ENCODE data around the gene VPREB1. TPM values are rescaled to one million over a fixed set of nuclear protein-coding genes. Genes with fewer than 3 reads are reported as not detected.

Gene VPREB1
- total RNA-seq, 2 experiments from 2014 or later, result 1.7 to 3.6 TPM

GRCh38 chr22:22214819-22215329 lies 29.7 kb upstream of the VPREB1 start:
- no peak for DNase-seq (ENCODE audit: low spot score)
- no peak overlapping the region for H3K4me3 ChIP-seq (ENCODE audit: low read depth, low read length, poor library complexity, severe bottlenecking)
- peaks cover 36% of the 10 kb centered on the region for H3K4me1 ChIP-seq (ENCODE audit: insufficient read depth, low read length, poor library complexity, severe bottlenecking)
- ChIA-PET POLR2A (interaction anchor here (1.4 to 2.8 kb wide), 2 partner anchors 13 to 18 kb away, joined by 5 to 8 read pairs; no protein-coding TSS in a partner anchor), CTCF (ENCODE audit: unreplicated experiment) (no interaction called here)
- intact Hi-C loops (cut with micrococcal nuclease; ENCODE audit: unreplicated experiment), result no loop called here
- no peaks in the 10 kb centered on the region for H3K9me2 ChIP-seq (ENCODE audit: insufficient read depth, low read length)
- TF ChIP-seq CTCF (conservative IDR thresholded peaks at IDR 0.05; ENCODE audit: low read length) (no peak), EZH2phosphoT487 (IDR thresholded peaks at IDR 0.05; ENCODE audit: borderline replicate concordance, low read depth, low read length) (no peak)
- no peak overlapping the region for H3K27ac ChIP-seq (ENCODE audit: low read depth, low read length, poor library complexity, severe bottlenecking)
- no TSS peak for BruUV-seq (replicated peaks)
- H2AFZ ChIP-seq (ENCODE audit: low read length), result peak overlapping the region; percentile 21; the same call in 1 of the 2 replicates
- no peaks in the 10 kb centered on the region for H3K9me3 ChIP-seq (ENCODE audit: low read length)
- H3K4me2 ChIP-seq (ENCODE audit: low read length), result no peak overlapping the region
- H3K79me2 ChIP-seq (ENCODE audit: insufficient read depth, low read depth, low read length), result no peaks in the 10 kb centered on the region
- H4K20me1 ChIP-seq (ENCODE audit: insufficient read depth, low read length), result no peaks in the 10 kb centered on the region
- H3K36me3 ChIP-seq (ENCODE audit: insufficient read depth, low read length), result no peaks in the 10 kb centered on the region

- no peak overlapping the region for H3K27ac ChIP-seq (ENCODE audit: low read depth, low read length, poor library complexity, severe bottlenecking)
- peaks cover 26% of the 10 kb centered on the region for H3K4me1 ChIP-seq (ENCODE audit: insufficient read depth, low read length, poor library complexity, severe bottlenecking)
- H3K4me2 ChIP-seq (ENCODE audit: low read length), result no peak overlapping the region
- DNase-seq (ENCODE audit: low spot score), result no peak
- H3K9me3 ChIP-seq (ENCODE audit: low read length), result no peaks in the 10 kb centered on the region
- H3K79me2 ChIP-seq (ENCODE audit: insufficient read depth, low read depth, low read length), result no peaks in the 10 kb centered on the region
- no peaks in the 10 kb centered on the region for H4K20me1 ChIP-seq (ENCODE audit: insufficient read depth, low read length)
- ChIA-PET CTCF (ENCODE audit: unreplicated experiment) (no interaction called here), POLR2A (interaction anchor here (2.8 kb wide), 1 partner anchor 14 kb away, joined by 8 read pairs; no protein-coding TSS in a partner anchor)
- H2AFZ ChIP-seq (ENCODE audit: low read length), result 0 out of 2 replicates have a peak overlapping the region, but pooled peaks have one; percentile 4
- TF ChIP-seq CTCF (conservative IDR thresholded peaks at IDR 0.05; ENCODE audit: low read length), result no peak
- H3K4me3 ChIP-seq (ENCODE audit: low read depth, low read length, poor library complexity, severe bottlenecking), result no peak overlapping the region
- no TSS peak for BruUV-seq (replicated peaks)
- H3K9me2 ChIP-seq (ENCODE audit: insufficient read depth, low read length), result no peaks in the 10 kb centered on the region
- intact Hi-C loops (cut with micrococcal nuclease; ENCODE audit: unreplicated experiment), result no loop called here
- no peaks in the 10 kb centered on the region for H3K36me3 ChIP-seq (ENCODE audit: insufficient read depth, low read length)
Measured at GRCh38 chr22:22215659-22216449, 28.7 kb upstream of the VPREB1 start.

- no peak overlapping the region for H3K27ac ChIP-seq (ENCODE audit: low read depth, low read length, poor library complexity, severe bottlenecking)
- POLR2A ChIA-PET, result interaction anchor here (2.8 kb wide), 1 partner anchor 14 kb away, joined by 8 read pairs; no protein-coding TSS in a partner anchor
- intact Hi-C loops (cut with micrococcal nuclease; ENCODE audit: unreplicated experiment), result no loop called here
- BruUV-seq (replicated peaks), result no TSS peak
- H2AFZ ChIP-seq (ENCODE audit: low read length), result 0 out of 2 replicates have a peak overlapping the region, but pooled peaks have one; percentile 4
- H3K4me1 ChIP-seq (ENCODE audit: insufficient read depth, low read length, poor library complexity, severe bottlenecking), result peaks cover 23% of the 10 kb centered on the region
- H3K36me3 ChIP-seq (ENCODE audit: insufficient read depth, low read length), result no peaks in the 10 kb centered on the region
- no peak overlapping the region for H3K4me3 ChIP-seq (ENCODE audit: low read depth, low read length, poor library complexity, severe bottlenecking)
- no peak overlapping the region for H3K4me2 ChIP-seq (ENCODE audit: low read length)
- H4K20me1 ChIP-seq (ENCODE audit: insufficient read depth, low read length), result no peaks in the 10 kb centered on the region
- no peaks in the 10 kb centered on the region for H3K9me2 ChIP-seq (ENCODE audit: insufficient read depth, low read length)
- CTCF ChIA-PET (ENCODE audit: unreplicated experiment), result no interaction called here
- no peak for DNase-seq (ENCODE audit: low spot score)
- no peaks in the 10 kb centered on the region for H3K9me3 ChIP-seq (ENCODE audit: low read length)
- no peaks in the 10 kb centered on the region for H3K79me2 ChIP-seq (ENCODE audit: insufficient read depth, low read depth, low read length)
- no peak for TF ChIP-seq EZH2phosphoT487 (IDR thresholded peaks at IDR 0.05; ENCODE audit: borderline replicate concordance, low read depth, low read length)
- no peak for TF ChIP-seq CTCF (conservative IDR thresholded peaks at IDR 0.05; ENCODE audit: low read length)
Measured at GRCh38 chr22:22216450-22216959, 28.1 kb upstream of the VPREB1 start.

Measured in OCI-LY7 (cell line).